Measurements from ENCODE around the gene RPTOR. TPM values are rescaled to one million over a fixed set of nuclear protein-coding genes. Genes with fewer than 3 reads are reported as not detected.

Gene RPTOR
- total and polyA plus RNA-seq, 4 donors, result 12.4 to 46.1 (median 29.7) TPM

DNA sequence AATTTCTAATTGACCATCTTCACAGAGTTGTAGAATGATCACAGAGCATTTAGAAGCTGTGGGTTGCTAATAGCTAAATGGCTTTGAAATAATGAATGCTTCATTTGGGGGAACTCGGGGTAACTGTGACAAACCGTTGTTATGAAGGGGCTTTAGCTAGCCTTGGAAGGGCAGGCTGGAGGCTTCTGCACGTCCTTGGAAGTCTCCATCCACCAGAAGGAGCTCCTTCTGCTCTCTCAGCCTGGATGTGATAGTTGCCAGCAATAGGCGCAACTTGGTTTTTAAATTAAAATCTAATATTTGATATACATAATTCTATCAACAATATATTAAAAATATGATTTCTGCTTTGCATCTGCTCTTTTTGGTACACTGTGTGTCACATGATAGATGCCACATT is 200.5 kb downstream of the RPTOR start:
- Histone ChIP-seq H3K36me3 (ENCODE audit: control insufficient read depth in 4 of 4, insufficient read depth in 4 of 4, low read length in 4 of 4) (peaks cover 0 to 8% (median 0%) of the 10 kb centered on the region in 4 donors), H3K27ac (ENCODE audit: low read depth in 1 of 2, low read length in 1 of 2) (no peak overlapping the region), H3K4me3 (no peak overlapping the region), H3K4me1 (ENCODE audit: control insufficient read depth in 5 of 5, insufficient read depth in 5 of 5, low read length in 5 of 5) (peaks cover 1 to 14% (median 7%) of the 10 kb centered on the region in 5 donors), H3K27me3 (ENCODE audit: control insufficient read depth in 3 of 3, insufficient read depth in 3 of 3, low read length in 2 of 3) (no peaks in the 10 kb centered on the region), H3K9ac (ENCODE audit: insufficient read depth in 1 of 2, low read length in 2 of 2) (no peak overlapping the region), H3K9me3 (ENCODE audit: control insufficient read depth in 4 of 4, insufficient read depth in 3 of 4, low read length in 3 of 4) (peaks cover 0 to 3% (median under 1%) of the 10 kb centered on the region in 4 donors)
- TF ChIP-seq, protein P1, sequence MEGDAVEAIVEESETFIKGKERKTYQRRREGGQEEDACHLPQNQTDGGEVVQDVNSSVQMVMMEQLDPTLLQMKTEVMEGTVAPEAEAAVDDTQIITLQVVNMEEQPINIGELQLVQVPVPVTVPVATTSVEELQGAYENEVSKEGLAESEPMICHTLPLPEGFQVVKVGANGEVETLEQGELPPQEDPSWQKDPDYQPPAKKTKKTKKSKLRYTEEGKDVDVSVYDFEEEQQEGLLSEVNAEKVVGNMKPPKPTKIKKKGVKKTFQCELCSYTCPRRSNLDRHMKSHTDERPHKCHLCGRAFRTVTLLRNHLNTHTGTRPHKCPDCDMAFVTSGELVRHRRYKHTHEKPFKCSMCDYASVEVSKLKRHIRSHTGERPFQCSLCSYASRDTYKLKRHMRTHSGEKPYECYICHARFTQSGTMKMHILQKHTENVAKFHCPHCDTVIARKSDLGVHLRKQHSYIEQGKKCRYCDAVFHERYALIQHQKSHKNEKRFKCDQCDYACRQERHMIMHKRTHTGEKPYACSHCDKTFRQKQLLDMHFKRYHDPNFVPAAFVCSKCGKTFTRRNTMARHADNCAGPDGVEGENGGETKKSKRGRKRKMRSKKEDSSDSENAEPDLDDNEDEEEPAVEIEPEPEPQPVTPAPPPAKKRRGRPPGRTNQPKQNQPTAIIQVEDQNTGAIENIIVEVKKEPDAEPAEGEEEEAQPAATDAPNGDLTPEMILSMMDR (IDR thresholded peaks at IDR 0.05; ENCODE audit: control extremely low read depth, extremely low read depth), result no peak
- ATAC-seq (ENCODE audit: insufficient read depth, low FRiP score), result no peak
- 77 to 83% methylated on average over 4 of the region's 4 CpGs for WGBS, 2 donors
- peak in 1 of 3 donors; percentile 34 for DNase-seq

DNA sequence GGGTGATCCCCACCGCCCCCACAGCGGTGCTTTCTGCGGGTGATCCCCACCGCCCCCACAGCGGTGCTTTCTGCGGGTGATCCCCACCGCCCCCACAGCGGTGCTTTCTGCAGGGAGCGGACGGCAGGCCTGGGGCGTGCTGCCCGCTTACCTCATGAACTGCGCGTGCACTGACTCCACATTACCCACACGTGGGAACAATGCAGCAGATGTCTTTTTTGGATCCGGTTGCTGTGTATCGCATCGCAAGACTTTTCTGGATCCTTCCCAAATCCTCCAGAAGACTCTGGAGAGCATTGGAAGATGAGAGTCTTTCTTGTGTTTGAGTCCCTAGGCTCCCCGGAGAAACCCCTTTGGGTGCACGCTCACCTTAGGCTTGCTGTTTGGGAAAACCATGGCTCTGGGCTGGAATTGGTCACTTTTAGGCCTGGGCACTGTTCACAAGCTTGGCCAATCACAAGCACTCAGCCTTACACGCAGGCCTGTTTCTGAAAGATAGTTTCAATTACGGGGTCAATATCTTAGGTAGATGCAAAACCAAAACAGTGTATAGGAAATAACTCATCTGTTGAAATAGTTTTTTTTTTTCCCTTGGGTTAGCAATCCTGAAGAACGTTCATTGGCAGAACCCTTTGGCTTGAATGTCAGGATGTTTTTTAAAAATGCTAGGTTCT is 201.8 kb downstream of the RPTOR start:
- TF ChIP-seq, protein P1 (IDR thresholded peaks at IDR 0.05; ENCODE audit: control extremely low read depth, extremely low read depth), result no peak
- Histone ChIP-seq H3K9me3 (ENCODE audit: control insufficient read depth in 4 of 4, insufficient read depth in 3 of 4, low read length in 3 of 4) (peaks cover 0 to 3% (median under 1%) of the 10 kb centered on the region in 4 donors), H3K27me3 (ENCODE audit: control insufficient read depth in 3 of 3, insufficient read depth in 3 of 3, low read length in 2 of 3) (no peaks in the 10 kb centered on the region), H3K9ac (ENCODE audit: insufficient read depth in 1 of 2, low read length in 2 of 2) (no peak overlapping the region), H3K4me1 (ENCODE audit: control insufficient read depth in 5 of 5, insufficient read depth in 5 of 5, low read length in 5 of 5) (peaks cover 4 to 25% (median 7%) of the 10 kb centered on the region in 5 donors), H3K4me3 (no peak overlapping the region), H3K36me3 (ENCODE audit: control insufficient read depth in 4 of 4, insufficient read depth in 4 of 4, low read length in 4 of 4) (peaks cover 0 to 8% (median 0%) of the 10 kb centered on the region in 4 donors), H3K27ac (ENCODE audit: low read depth in 1 of 2, low read length in 1 of 2) (no peak overlapping the region)
- ATAC-seq (ENCODE audit: insufficient read depth, low FRiP score) (no peak), DNase-seq (peak in 1 of 3 donors; percentile 49)
- WGBS, 2 donors, result 91 to 92% methylated on average over 18 to 21 of the region's 23 CpGs

GRCh38 chr17:80747469-80747868 is 202.8 kb downstream of the RPTOR start:
- H3K4me1 ChIP-seq (ENCODE audit: control insufficient read depth in 5 of 5, insufficient read depth in 5 of 5, low read length in 5 of 5), result peaks cover 4 to 27% (median 6%) of the 10 kb centered on the region in 5 donors
- ATAC-seq (ENCODE audit: insufficient read depth, low FRiP score) (no peak), DNase-seq (no peak)
- 92 to 95% methylated on average over 9 of the region's 9 CpGs for WGBS, 2 donors
- TF ChIP-seq, protein P1 (IDR thresholded peaks at IDR 0.05; ENCODE audit: control extremely low read depth, extremely low read depth), result no peak
- peaks cover 0 to 4% (median 0%) of the 10 kb centered on the region in 4 donors for H3K36me3 ChIP-seq (ENCODE audit: control insufficient read depth in 4 of 4, insufficient read depth in 4 of 4, low read length in 4 of 4)
- no peak overlapping the region for H3K9ac ChIP-seq (ENCODE audit: insufficient read depth in 1 of 2, low read length in 2 of 2)
- no peaks in the 10 kb centered on the region for H3K27me3 ChIP-seq (ENCODE audit: control insufficient read depth in 3 of 3, insufficient read depth in 3 of 3, low read length in 2 of 3)
- H3K9me3 ChIP-seq (ENCODE audit: control insufficient read depth in 4 of 4, insufficient read depth in 3 of 4, low read length in 3 of 4), result no peaks in the 10 kb centered on the region
- no peak overlapping the region for H3K27ac ChIP-seq (ENCODE audit: low read depth in 1 of 2, low read length in 1 of 2)
- H3K4me3 ChIP-seq, result no peak overlapping the region

All from lung (tissue), 12 donors.